ENCODE measurements around the gene TOR1AIP2.
"Not testable (repeated sequence)": the region's sequence is repeated elsewhere in the genome, so short reads cannot be mapped to it uniquely, and the experiment has no call there.

The TOR1AIP2 gene

GRCh38 chr1:179853102-179853501, 24.5 kb downstream of the TOR1AIP2 start:
- no peak for DNase-seq (ENCODE audit: low read depth)
- TF ChIP-seq, protein P1, sequence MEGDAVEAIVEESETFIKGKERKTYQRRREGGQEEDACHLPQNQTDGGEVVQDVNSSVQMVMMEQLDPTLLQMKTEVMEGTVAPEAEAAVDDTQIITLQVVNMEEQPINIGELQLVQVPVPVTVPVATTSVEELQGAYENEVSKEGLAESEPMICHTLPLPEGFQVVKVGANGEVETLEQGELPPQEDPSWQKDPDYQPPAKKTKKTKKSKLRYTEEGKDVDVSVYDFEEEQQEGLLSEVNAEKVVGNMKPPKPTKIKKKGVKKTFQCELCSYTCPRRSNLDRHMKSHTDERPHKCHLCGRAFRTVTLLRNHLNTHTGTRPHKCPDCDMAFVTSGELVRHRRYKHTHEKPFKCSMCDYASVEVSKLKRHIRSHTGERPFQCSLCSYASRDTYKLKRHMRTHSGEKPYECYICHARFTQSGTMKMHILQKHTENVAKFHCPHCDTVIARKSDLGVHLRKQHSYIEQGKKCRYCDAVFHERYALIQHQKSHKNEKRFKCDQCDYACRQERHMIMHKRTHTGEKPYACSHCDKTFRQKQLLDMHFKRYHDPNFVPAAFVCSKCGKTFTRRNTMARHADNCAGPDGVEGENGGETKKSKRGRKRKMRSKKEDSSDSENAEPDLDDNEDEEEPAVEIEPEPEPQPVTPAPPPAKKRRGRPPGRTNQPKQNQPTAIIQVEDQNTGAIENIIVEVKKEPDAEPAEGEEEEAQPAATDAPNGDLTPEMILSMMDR (IDR thresholded peaks at IDR 0.05; ENCODE audit: low read depth, low read length, missing control alignments) = no peak
- H3K4me3 ChIP-seq (ENCODE audit: low read depth, low read length) = no peak overlapping the region

GRCh38 chr1:179848233-179848632, 29.4 kb downstream of the TOR1AIP2 start:
- TF ChIP-seq, protein P1 (IDR thresholded peaks at IDR 0.05; ENCODE audit: low read depth, low read length, missing control alignments) = no peak
- no peak overlapping the region for H3K4me3 ChIP-seq (ENCODE audit: low read depth, low read length)
- no peak for DNase-seq (ENCODE audit: low read depth)

DNA sequence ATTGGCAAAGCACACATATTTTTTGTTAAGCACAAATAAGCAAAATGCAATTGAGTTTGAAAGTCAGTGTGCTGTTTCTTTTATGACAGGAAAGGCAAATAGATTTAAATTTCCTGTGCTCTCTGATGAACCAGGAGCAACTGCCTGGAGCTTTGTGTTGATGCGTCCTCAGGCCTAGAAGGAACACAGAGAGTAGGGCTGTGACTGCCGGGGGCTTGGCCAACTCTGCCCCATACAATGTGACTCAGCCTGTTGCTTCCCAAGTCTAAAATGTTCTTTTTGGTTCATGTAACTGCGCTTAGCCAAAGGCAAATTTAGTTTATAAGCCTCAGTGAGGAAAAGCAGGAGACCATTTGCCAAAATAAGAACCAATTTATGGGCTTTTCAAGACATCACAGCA, 37.5 kb downstream of the TOR1AIP2 start:
- TF ChIP-seq, protein P1 (IDR thresholded peaks at IDR 0.05; ENCODE audit: low read depth, low read length, missing control alignments) = no peak
- DNase-seq (ENCODE audit: low read depth) = no peak
- no peak overlapping the region for H3K4me3 ChIP-seq (ENCODE audit: low read depth, low read length)

- DNase-seq (ENCODE audit: low read depth) = not testable (repeated sequence)
Measured at GRCh38 chr1:179836686-179837445, 40.7 kb downstream of the TOR1AIP2 start.

DNA sequence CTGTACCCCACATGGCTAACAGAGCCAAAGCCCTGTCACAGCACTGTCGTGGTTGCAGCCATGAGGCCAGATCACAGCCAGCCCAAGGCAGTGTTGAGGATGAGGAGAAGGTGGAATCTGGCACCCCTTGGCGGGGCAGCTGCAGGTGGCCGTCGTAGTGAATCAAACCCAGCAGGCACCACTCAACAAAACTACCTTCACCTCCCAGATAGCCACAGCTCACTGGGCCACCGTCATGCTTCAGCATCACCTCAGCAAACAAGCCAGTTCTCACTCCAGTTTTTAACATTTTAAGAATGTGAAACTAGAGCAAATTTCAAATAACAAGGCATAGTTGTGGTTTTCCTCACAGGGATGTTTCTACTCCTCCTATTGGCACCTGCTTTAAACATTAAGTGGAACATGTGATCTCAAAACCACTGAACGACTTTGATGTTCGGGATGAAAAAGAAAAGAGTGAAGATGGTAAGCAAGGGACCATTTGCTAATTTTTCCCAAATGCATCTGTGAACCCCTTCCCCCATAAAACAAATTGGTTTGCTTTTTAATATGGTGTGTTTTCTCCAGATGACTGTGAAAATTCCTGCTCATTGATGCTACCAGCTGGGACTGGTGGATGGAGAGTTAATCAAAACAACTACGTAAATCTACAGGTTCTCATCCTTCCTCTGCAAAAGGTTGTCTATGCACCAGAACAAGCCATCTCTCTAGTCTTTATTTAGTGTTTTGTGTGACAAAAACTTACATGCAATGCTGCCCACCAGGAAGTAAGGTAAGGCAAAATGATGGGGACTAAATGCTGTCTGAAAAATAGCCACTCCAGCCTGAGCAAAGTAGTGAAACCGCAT, 45.5 kb downstream of the TOR1AIP2 start:
- DNase-seq (ENCODE audit: low read depth) = no peak
- TF ChIP-seq, protein P1 (IDR thresholded peaks at IDR 0.05; ENCODE audit: low read depth, low read length, missing control alignments) = no peak
- H3K4me3 ChIP-seq (ENCODE audit: low read depth, low read length) = no peak overlapping the region

More at GRCh38 chr1:179836686-179837445, 40.7 kb downstream of the TOR1AIP2 start:
- H3K4me3 ChIP-seq (ENCODE audit: low read depth, low read length) = not testable (repeated sequence)

DNA sequence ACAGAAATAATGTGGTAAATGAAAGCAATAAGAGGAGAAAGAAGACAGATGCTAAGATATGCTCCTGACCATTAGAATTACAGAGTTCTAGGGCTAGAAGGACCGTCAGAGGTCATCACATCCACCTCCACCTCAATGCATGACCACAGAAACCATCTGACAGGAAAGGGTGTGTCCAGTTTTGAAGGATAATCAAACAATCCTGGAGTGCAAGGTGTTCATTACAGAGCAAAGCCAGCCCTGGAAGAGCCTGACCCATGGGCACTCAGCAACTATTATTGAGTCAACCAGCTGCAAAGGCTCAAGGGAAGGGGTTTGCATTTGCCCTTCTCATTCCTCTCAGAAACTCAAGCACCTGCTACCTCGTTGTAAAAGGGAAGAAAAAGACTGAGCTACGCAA, 46.4 kb downstream of the TOR1AIP2 start:
- DNase-seq (ENCODE audit: low read depth) = no peak
- H3K4me3 ChIP-seq (ENCODE audit: low read depth, low read length) = no peak overlapping the region
- TF ChIP-seq, protein P1 (IDR thresholded peaks at IDR 0.05; ENCODE audit: low read depth, low read length, missing control alignments) = no peak

GRCh38 chr1:179828554-179829110, 49.0 kb downstream of the TOR1AIP2 start:
- no peak overlapping the region for H3K4me3 ChIP-seq (ENCODE audit: low read depth, low read length)
- TF ChIP-seq, protein P1 (IDR thresholded peaks at IDR 0.05; ENCODE audit: low read depth, low read length, missing control alignments) = no peak
- DNase-seq (ENCODE audit: low read depth) = no peak
